Measurements from ENCODE around the gene CAMK2D. TPM values are rescaled to one million over a fixed set of nuclear protein-coding genes. Genes with fewer than 3 reads are reported as not detected.

CAMK2D gene
- total RNA-seq, 1 experiment from 2014 or later = 9.0 TPM

- no peak overlapping the region for H4K91ac ChIP-seq (ENCODE audit: insufficient read length, low read depth, low read length)
- no peaks in the 10 kb centered on the region for H3K9me3 ChIP-seq (ENCODE audit: control insufficient read depth, low read depth, low read length)
- no peaks in the 10 kb centered on the region for H3K79me2 ChIP-seq (ENCODE audit: insufficient read depth, low read length)
- H3K18ac ChIP-seq (ENCODE audit: insufficient read length, low read depth, low read length) = no peak overlapping the region
- H3K4ac ChIP-seq (ENCODE audit: low read depth, low read length) = no peak overlapping the region
- no peak overlapping the region for H3K4me3 Mint-ChIP-seq
- H4K5ac ChIP-seq (ENCODE audit: insufficient read length, low read depth, low read length) = no peak overlapping the region
- H2BK20ac ChIP-seq (ENCODE audit: low read depth, low read length, poor library complexity, severe bottlenecking) = no peak overlapping the region
- TF ChIP-seq, protein P1, sequence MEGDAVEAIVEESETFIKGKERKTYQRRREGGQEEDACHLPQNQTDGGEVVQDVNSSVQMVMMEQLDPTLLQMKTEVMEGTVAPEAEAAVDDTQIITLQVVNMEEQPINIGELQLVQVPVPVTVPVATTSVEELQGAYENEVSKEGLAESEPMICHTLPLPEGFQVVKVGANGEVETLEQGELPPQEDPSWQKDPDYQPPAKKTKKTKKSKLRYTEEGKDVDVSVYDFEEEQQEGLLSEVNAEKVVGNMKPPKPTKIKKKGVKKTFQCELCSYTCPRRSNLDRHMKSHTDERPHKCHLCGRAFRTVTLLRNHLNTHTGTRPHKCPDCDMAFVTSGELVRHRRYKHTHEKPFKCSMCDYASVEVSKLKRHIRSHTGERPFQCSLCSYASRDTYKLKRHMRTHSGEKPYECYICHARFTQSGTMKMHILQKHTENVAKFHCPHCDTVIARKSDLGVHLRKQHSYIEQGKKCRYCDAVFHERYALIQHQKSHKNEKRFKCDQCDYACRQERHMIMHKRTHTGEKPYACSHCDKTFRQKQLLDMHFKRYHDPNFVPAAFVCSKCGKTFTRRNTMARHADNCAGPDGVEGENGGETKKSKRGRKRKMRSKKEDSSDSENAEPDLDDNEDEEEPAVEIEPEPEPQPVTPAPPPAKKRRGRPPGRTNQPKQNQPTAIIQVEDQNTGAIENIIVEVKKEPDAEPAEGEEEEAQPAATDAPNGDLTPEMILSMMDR (conservative IDR thresholded peaks at IDR 0.05) = no peak
- no peaks in the 10 kb centered on the region for H4K20me1 ChIP-seq (ENCODE audit: control insufficient read depth, insufficient read depth, insufficient read length)
- no peaks in the 10 kb centered on the region for H3K4me1 Mint-ChIP-seq
- WGBS (ENCODE audit: extremely low coverage, insufficient read length, low lambda C conversion rate) = no CpG with 5 or more reads among the region's 1 CpG
- no peaks in the 10 kb centered on the region for H3K4me1 ChIP-seq (ENCODE audit: insufficient read depth, low read length)
- H3K14ac ChIP-seq (ENCODE audit: insufficient read depth, low read length) = no peak overlapping the region
- no peaks in the 10 kb centered on the region for H3K79me1 ChIP-seq (ENCODE audit: insufficient read depth, low read depth, low read length, poor library complexity, severe bottlenecking)
- no peak overlapping the region for H3K23ac ChIP-seq (ENCODE audit: insufficient read length, low read depth, low read length)
- H2AFZ ChIP-seq (ENCODE audit: low read length) = no peak overlapping the region
- H3T11ph ChIP-seq (ENCODE audit: low read length) = no peak overlapping the region
- no peak overlapping the region for H3K27ac ChIP-seq (ENCODE audit: insufficient read length, low read depth, low read length)
- no peak overlapping the region for H3K56ac ChIP-seq (ENCODE audit: insufficient read length, low read depth, low read length)
- DNase-seq = no peak
- H2BK12ac ChIP-seq (ENCODE audit: insufficient read length, low read depth, low read length) = no peak overlapping the region
- no peak overlapping the region for H2BK120ac ChIP-seq (ENCODE audit: low read depth, low read length, poor library complexity, severe bottlenecking)
- H3K36me3 Mint-ChIP-seq (ENCODE audit: insufficient read depth in 1 of 3, low read depth in 3 of 3) = no peaks in the 10 kb centered on the region
- no peaks in the 10 kb centered on the region for H3K9me3 Mint-ChIP-seq
- no peak overlapping the region for H2AK5ac ChIP-seq (ENCODE audit: insufficient read length, low read length)
- H3K4me2 ChIP-seq (ENCODE audit: insufficient read depth, insufficient read length, low read length) = no peak overlapping the region
- no peak overlapping the region for H2BK15ac ChIP-seq (ENCODE audit: low read depth, low read length)
- H3K27me3 ChIP-seq (ENCODE audit: insufficient read depth, low read length) = no peaks in the 10 kb centered on the region
- no peak overlapping the region for H3K9ac ChIP-seq (ENCODE audit: extremely low read depth, insufficient read length, low read length)
- H3K27me3 Mint-ChIP-seq (ENCODE audit: low read depth) = no peaks in the 10 kb centered on the region
- no peak overlapping the region; a peak in 1 of 7 replicates for H3K27ac Mint-ChIP-seq
- no peak overlapping the region for H4K8ac ChIP-seq (replicated peaks; ENCODE audit: insufficient read length, low read depth, low read length)
- no peaks in the 10 kb centered on the region for H3K23me2 ChIP-seq (ENCODE audit: insufficient read length, low read depth, low read length, poor library complexity, severe bottlenecking)
- H2BK5ac ChIP-seq (ENCODE audit: insufficient read length, low read length) = no peak overlapping the region
Observed at GRCh38 chr4:113725963-113726362, 35.6 kb downstream of the CAMK2D start.
